ENCODE results near the gene FBXL17. TPM values are rescaled to one million over a fixed set of nuclear protein-coding genes. Genes with fewer than 3 reads are reported as not detected.

FBXL17 gene
- total and polyA plus RNA-seq, 9 of the 15 experiments (the other 6 are each of a cell fraction or from before 2014, with no cell fraction given), result 0.32 to 5.4 (median 1.8) TPM

- Histone ChIP-seq H3K27ac (ENCODE audit: extremely low read depth, low read depth, low read length) (no peak overlapping the region), H3K27me3 (ENCODE audit: control insufficient read depth in 2 of 2, insufficient read depth in 2 of 2, low read length in 2 of 2) (no peaks in the 10 kb centered on the region), H3K4me3 (no peak overlapping the region), H3K9me3 (replicated peaks; ENCODE audit: control insufficient read depth, insufficient read depth, low read depth, low read length) (no peaks in the 10 kb centered on the region), H3K9ac (ENCODE audit: insufficient read depth in 1 of 2, low read depth in 2 of 2, low read length in 2 of 2) (no peak overlapping the region), H3K9me1 (ENCODE audit: control insufficient read depth, insufficient read depth, low read length) (no peaks in the 10 kb centered on the region), H3K36me3 (ENCODE audit: control insufficient read depth, insufficient read depth, low read length) (no peaks in the 10 kb centered on the region), H2AFZ (ENCODE audit: low read depth, low read length) (no peak overlapping the region), H3K4me1 (replicated peaks in 1 of 2; ENCODE audit: control insufficient read depth in 2 of 2, insufficient read depth in 2 of 2, low read length in 2 of 2) (no peaks in the 10 kb centered on the region), H3K4me2 (ENCODE audit: insufficient read depth, low read length) (no peak overlapping the region), H3K79me2 (ENCODE audit: control insufficient read depth, insufficient read depth, low read length) (no peaks in the 10 kb centered on the region), H4K20me1 (replicated peaks; ENCODE audit: control insufficient read depth, insufficient read depth, low read length) (no peaks in the 10 kb centered on the region)
- ChIA-PET CTCF (ENCODE audit: low intra/inter-chr PET ratio) (no interaction called here), POLR2A (no interaction called here)
- TF ChIP-seq KLF10 (CRISPR knock-in tag; IDR thresholded peaks at IDR 0.05) (no peak), ZNF584 (CRISPR knock-in tag; IDR thresholded peaks at IDR 0.05; ENCODE audit: low read depth) (no peak), RB1 (IDR thresholded peaks at IDR 0.05; ENCODE audit: low read depth) (no peak), ZNF23 (CRISPR knock-in tag; IDR thresholded peaks at IDR 0.05) (no peak), PURB (CRISPR knock-in tag; IDR thresholded peaks at IDR 0.05; ENCODE audit: low read depth) (no peak), BRF1 (IDR thresholded peaks at IDR 0.05; ENCODE audit: borderline replicate concordance, extremely low read depth, insufficient read length) (no peak), KDM2B (CRISPR knock-in tag; IDR thresholded peaks at IDR 0.05) (no peak), ZNF12 (CRISPR knock-in tag; IDR thresholded peaks at IDR 0.05) (no peak), MTA3 (IDR thresholded peaks at IDR 0.05; ENCODE audit: borderline replicate concordance) (no peak), PTTG1 (tag; IDR thresholded peaks at IDR 0.05; ENCODE audit: low read depth) (no peak), RBM17 (IDR thresholded peaks at IDR 0.05; ENCODE audit: borderline replicate concordance, low read depth, low read length) (no peak), LARP7 (IDR thresholded peaks at IDR 0.05) (no peak), TBL1XR1 (IDR thresholded peaks at IDR 0.05; ENCODE audit: low read length in 2 of 2) (no peak), SNAPC5 (CRISPR knock-in tag; IDR thresholded peaks at IDR 0.05) (no peak), RFX7 (CRISPR knock-in tag; IDR thresholded peaks at IDR 0.05) (no peak)
- no TSS peak for BruUV-seq (replicated peaks)
- in situ Hi-C loops (cut with MboI), result no loop called here
- no peak for FAIRE-seq
- no peak for DNase-seq (ENCODE audit: extremely low read depth in 1 of 4, low spot score in 3 of 4)
- no peak for ATAC-seq
- WGBS (ENCODE audit: insufficient coverage, low coverage, missing lambda C conversion rate), result 0% methylated on average over 2 of the region's 2 CpGs
- intact Hi-C loops (cut with micrococcal nuclease), result no loop called here
Measured at GRCh38 chr5:108136493-108136892, 245.4 kb downstream of the FBXL17 start.

Data from K562 (cell line).